Coronary artery (tissue), 2 donors: Measurements from ENCODE around the gene HMCN2.

Experiments
- DNase-seq: peaks from one replicate; pipeline ENCODE4 v3.0.0-alpha.2; 2017; ENCODE audit warnings: low spot score
- H3K27ac ChIP-seq, 2 donors: fragments of 200-600 bp; sonication (generic); one replicate each; pipeline ENCODE4 v1.5.1; 2016 to 2019
- H3K4me3 ChIP-seq: fragments of 200-600 bp; sonication (generic); 2 replicates; pipeline ENCODE4 v1.5.1; 2016; ENCODE audit warnings: mild to moderate bottlenecking, moderate library complexity
- CTCF ChIP-seq: fragments of 200-600 bp; sonication (generic); IDR thresholded peaks from one replicate; pipeline ENCODE4 v1.5.1; 2019; ENCODE audit warnings: antibody characterized with exemption

HMCN2 gene

GRCh38 chr9:130366072-130366471 lies 100.5 kb downstream of the HMCN2 start:
- Histone ChIP-seq H3K4me3 (no peak overlapping the region), H3K27ac (no peak overlapping the region)
- DNase-seq = no peak
- TF ChIP-seq CTCF = no peak

- Histone ChIP-seq H3K27ac (no peak overlapping the region), H3K4me3 (no peak overlapping the region)
- no peak for TF ChIP-seq CTCF
- DNase-seq = no peak
These were observed 101.5 kb downstream of the HMCN2 start for GRCh38 chr9:130366888-130367550.

GRCh38 chr9:130368631-130369103 lies 103.1 kb downstream of the HMCN2 start:
- no peak for TF ChIP-seq CTCF
- Histone ChIP-seq H3K4me3 (no peak overlapping the region), H3K27ac (no peak overlapping the region)
- no peak for DNase-seq

- Histone ChIP-seq H3K4me3 (no peak overlapping the region), H3K27ac (no peak overlapping the region)
- DNase-seq = no peak
- TF ChIP-seq CTCF = no peak
These were observed 104.7 kb downstream of the HMCN2 start for GRCh38 chr9:130370226-130370625.

- no peak for TF ChIP-seq CTCF
- Histone ChIP-seq H3K4me3 (no peak overlapping the region), H3K27ac (no peak overlapping the region)
- DNase-seq = no peak
These were observed 105.8 kb downstream of the HMCN2 start for GRCh38 chr9:130371196-130371966.

- DNase-seq = no peak
- no peak overlapping the region for H3K27ac ChIP-seq
- no peak for TF ChIP-seq CTCF
- no peak overlapping the region for H3K4me3 ChIP-seq
These were observed 106.5 kb downstream of the HMCN2 start for GRCh38 chr9:130372057-130372456.
